ENCODE measurements around the gene CNTN5. TPM values are rescaled to one million over a fixed set of nuclear protein-coding genes. Genes with fewer than 3 reads are reported as not detected.
A peak's percentile ranks its signal among the peaks of the same experiment; 100 is the strongest.

The CNTN5 gene
- total and polyA plus RNA-seq, 7 donors: under 0.01 to 0.46 TPM; not detected in 5

- Histone ChIP-seq H3K27ac (no peak overlapping the region), H3K4me3 (no peak overlapping the region), H3K36me3 (ENCODE audit: insufficient read depth in 1 of 2, low read depth in 1 of 2) (no peaks in the 10 kb centered on the region), H3K27me3 (ENCODE audit: insufficient read depth in 3 of 3, low read length in 2 of 3) (no peaks in the 10 kb centered on the region), H3K4me1 (no peaks in the 10 kb centered on the region), H3K9me3 (no peaks in the 10 kb centered on the region)
- ATAC-seq (no peak), DNase-seq (no peak)
- WGBS, 3 donors: 35 to 40% (median 38%) methylated on average over 1 of the region's 1 CpG
- TF ChIP-seq CTCF (IDR thresholded peaks at IDR 0.05): no peak
- intact Hi-C loops (cut with DNase I): loop anchor here in 1 of 2 donors (10.0 kb wide), 1 partner anchor 64 kb away; no protein-coding TSS in a partner anchor
Observed at GRCh38 chr11:99418927-99419720, 398.4 kb downstream of the CNTN5 start.

GRCh38 chr11:99419991-99420390, 399.2 kb downstream of the CNTN5 start:
- intact Hi-C loops (cut with DNase I): loop anchor here in 1 of 2 donors (10.0 kb wide), 1 partner anchor 65 kb away; no protein-coding TSS in a partner anchor
- Histone ChIP-seq H3K36me3 (ENCODE audit: insufficient read depth in 1 of 2, low read depth in 1 of 2) (no peaks in the 10 kb centered on the region), H3K9me3 (no peaks in the 10 kb centered on the region), H3K27me3 (ENCODE audit: insufficient read depth in 3 of 3, low read length in 2 of 3) (no peaks in the 10 kb centered on the region), H3K4me1 (peaks cover 5% of the 10 kb centered on the region), H3K4me3 (no peak overlapping the region), H3K27ac (no peak overlapping the region)
- no peak for ATAC-seq
- no peak for DNase-seq
- no peak for TF ChIP-seq CTCF (IDR thresholded peaks at IDR 0.05)
- 38 to 62% (median 50%) methylated on average over 4 of the region's 4 CpGs for WGBS, 3 donors

GRCh38 chr11:99422581-99423427, 402.1 kb downstream of the CNTN5 start:
- no peaks in the 10 kb centered on the region for H3K36me3 ChIP-seq (ENCODE audit: insufficient read depth in 1 of 2, low read depth in 1 of 2)
- H3K4me1 ChIP-seq: peaks cover 10% of the 10 kb centered on the region
- intact Hi-C loops (cut with DNase I): no loop called here
- no peak for ATAC-seq
- no peaks in the 10 kb centered on the region for H3K9me3 ChIP-seq
- no peaks in the 10 kb centered on the region for H3K27me3 ChIP-seq (ENCODE audit: insufficient read depth in 3 of 3, low read length in 2 of 3)
- H3K4me3 ChIP-seq: no peak overlapping the region
- H3K27ac ChIP-seq: no peak overlapping the region
- no peak for TF ChIP-seq CTCF (IDR thresholded peaks at IDR 0.05)
- DNase-seq: no peak
- WGBS, 3 donors: 56 to 59% (median 58%) methylated on average over 7 of the region's 7 CpGs

GRCh38 chr11:99423428-99423983, 402.8 kb downstream of the CNTN5 start:
- ATAC-seq: no peak
- DNase-seq: no peak
- no peaks in the 10 kb centered on the region for H3K9me3 ChIP-seq
- no peak overlapping the region for H3K4me3 ChIP-seq
- TF ChIP-seq CTCF (IDR thresholded peaks at IDR 0.05): no peak
- H3K27ac ChIP-seq: peak overlapping the region; percentile 80
- H3K36me3 ChIP-seq (ENCODE audit: insufficient read depth in 1 of 2, low read depth in 1 of 2): no peaks in the 10 kb centered on the region
- intact Hi-C loops (cut with DNase I): no loop called here
- WGBS, 3 donors: 65 to 72% (median 70%) methylated on average over 4 of the region's 4 CpGs
- peaks cover 10% of the 10 kb centered on the region for H3K4me1 ChIP-seq
- no peaks in the 10 kb centered on the region for H3K27me3 ChIP-seq (ENCODE audit: insufficient read depth in 3 of 3, low read length in 2 of 3)

All from psoas muscle (tissue), 8 donors.